Activated T-cell treated with anti-CD3 and anti-CD28 coated beads for 48 hours (primary cell): ENCODE measurements around the gene SLC5A4.
"Not testable (repeated sequence)": the region's sequence is repeated elsewhere in the genome, so short reads cannot be mapped to it uniquely, and the experiment has no call there.

Experiments
- DNase-seq: peaks from one replicate; pipeline ENCODE4 v3.0.0-alpha.2; 2020; ENCODE audit warnings: low read depth

The SLC5A4 gene

DNA sequence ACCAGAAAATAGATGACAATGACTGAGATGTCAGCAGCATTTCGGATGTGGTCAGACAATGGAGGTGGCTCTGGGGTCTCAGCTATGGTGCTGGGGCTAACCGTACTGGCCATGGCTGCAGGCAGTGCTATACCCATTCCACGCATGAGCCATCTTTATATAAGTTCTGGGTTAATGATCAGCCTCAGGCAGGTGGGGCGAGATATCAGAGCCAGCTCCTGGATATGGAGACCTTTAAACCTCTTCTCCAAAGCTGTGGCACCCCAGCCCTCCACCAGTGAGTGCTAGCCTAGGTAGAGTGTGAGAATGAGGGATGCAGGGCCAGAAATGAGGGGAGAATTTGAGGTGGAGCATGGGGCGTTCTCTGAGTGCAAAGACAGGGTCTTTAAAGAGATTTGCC, at the start of gene SLC5A4:
TSS of gene SLC5A4 (minus strand) at position 131 of the 400 bp plus-strand sequence. CDS start at position 113, 18 bp downstream.
- no peak for DNase-seq

DNA sequence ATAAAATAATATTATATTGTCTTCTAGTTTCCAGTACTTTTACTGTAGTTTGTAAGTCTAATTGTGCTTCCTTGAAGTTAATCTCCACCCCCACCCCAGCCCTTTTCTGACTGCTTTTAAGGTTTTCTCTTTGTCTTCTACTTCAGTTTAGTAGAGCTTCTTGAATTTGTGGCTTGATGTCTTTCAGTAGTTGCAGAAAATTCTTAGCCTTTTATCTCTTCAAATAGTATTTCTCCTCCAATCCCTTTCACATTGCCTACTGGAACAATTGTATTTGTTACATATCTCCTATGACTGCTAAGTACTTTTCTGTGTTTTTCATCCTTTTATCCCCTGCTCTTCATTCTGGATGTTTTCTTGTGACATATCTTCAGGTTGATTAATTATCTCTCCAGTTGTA, 38.8 kb upstream of the SLC5A4 start:
- DNase-seq, result not testable (repeated sequence)

DNA sequence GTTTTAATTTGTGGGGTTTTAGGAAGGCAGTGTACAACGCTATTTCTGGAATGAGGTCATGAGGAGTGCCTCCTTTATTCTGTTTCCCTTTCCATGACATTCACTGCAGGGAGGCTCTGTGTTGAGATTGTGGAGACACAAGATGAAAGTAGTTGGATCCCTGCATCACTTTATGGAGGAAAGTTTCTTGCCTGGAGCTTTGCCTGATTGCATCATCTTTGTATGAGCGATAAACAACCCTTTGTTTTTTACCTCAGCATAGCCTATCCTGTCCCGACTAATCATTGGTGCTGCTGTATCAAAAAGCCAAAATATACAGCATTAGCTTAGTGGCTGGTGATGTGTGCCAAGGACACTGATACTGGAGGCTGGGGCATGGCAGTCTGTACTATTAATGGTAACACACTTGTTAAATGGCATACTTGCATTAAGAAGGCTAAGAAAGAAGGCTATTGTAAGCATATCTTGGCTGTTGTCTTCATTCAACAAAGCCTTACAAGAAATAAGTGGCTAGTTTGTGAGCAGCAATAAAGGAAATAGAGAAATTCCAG, 31.2 kb upstream of the SLC5A4 start:
- no peak for DNase-seq

DNA sequence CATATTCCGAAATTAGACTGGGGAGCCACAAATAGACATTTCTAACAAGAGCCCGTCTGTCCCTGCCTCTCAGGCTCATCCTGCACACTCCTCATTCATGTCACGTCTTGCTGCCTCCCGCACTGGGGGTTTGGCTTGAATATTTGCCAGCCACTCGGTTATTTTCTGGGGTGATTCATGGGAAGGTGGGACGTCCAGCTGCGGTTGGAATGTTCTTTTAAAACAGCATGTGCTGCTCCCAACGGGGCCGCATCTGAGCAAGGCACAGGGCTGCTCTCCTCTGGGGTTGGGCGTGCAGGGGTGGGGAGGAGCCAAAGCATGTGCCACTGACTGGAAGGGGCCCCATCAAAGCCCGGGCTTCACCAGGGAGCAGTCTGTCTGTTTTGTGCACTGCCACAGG, 25.9 kb upstream of the SLC5A4 start:
- no peak for DNase-seq

DNA sequence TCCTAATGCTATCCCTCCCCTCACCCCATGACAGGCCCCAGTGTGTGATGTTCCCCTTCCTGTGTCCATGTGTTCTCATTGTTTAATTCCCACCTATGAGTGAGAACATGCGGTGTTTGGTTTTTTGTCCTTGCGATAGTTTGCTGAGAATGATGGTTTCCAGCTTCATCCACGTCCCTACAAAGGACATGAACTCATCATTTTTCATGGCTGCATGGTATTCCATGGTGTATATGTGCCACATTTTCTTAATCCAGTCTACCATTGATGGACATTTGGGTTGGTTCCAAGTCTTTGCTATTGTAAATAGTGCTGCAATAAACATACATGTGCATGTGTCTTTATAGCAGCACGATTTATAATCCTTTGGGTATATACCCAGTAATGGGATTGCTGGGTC, 20.2 kb upstream of the SLC5A4 start:
- DNase-seq, result not testable (repeated sequence)

DNA sequence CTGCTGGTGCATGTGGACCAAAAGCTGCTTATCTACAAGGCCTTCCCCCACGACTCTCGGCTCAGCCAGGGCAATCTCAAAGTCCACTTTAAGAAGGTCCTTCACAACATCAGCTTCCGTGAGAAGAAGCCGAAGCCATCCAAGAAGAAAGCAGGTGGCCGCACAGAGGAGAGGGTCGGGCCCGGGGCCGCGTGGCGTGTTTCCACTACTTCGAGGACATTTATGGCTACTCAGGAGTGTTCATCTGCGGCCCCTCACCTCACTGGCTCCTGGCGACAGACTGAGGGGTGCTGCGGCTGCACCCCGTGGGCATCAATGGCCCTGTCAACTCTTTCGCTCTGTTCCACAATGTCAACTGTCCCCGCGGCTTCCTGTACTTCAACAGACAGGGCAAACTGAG, 16.2 kb upstream of the SLC5A4 start:
- DNase-seq, result no peak

DNA sequence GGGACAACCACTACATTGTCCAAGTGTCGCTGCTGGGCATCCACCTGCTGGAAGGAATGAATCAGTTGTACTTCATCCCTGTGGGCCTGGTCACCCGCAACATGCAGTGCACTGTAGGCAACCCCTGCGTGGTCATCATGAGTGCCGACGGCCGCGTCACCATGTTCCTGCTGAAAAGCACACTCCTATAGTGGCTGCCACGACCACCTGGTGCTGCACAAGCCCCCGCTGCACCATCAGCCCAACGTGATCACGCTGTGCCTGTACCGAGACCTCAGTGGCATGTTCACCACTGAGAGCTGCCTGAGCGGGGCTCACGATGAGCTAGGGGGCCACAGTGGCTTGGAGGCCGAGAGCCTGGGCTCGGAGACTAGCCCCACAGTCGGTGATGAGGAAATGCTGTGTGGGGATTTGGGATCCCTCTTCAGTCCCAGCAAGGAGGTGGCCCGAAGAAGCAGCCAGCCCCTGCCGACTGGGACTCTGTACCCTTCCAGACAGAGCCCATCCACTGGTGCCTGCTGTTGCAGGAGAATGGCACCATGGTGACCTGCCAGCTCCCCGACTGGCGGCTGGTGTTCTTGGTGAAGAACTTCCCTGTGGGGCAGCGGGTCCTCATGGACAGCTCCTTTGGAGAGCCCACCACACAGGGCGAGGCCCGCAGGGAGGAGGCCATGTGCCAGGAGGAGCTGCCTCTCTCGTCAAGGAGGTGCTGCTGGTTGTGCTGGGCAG, 15.7 kb upstream of the SLC5A4 start:
- DNase-seq, result no peak

DNA sequence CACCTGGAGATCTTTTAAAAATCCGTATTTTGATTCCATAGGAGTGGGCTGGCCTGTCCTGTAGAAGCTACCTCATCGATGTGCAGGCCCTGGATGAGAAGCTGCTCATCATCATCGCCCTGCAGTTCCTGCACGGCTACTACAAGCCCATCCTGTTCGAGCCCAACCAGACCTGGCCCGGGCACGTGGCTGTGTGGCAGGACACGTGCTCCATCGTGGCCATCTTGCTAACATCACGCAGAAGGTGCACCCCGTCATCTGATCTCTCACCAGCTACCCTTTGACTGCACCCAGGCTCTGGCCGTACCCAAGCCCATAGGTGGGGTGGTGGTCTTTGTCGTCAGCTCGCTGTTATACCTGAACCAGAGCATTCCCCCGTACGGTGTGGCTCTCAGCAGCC, 14.2 kb upstream of the SLC5A4 start:
- no peak for DNase-seq

DNA sequence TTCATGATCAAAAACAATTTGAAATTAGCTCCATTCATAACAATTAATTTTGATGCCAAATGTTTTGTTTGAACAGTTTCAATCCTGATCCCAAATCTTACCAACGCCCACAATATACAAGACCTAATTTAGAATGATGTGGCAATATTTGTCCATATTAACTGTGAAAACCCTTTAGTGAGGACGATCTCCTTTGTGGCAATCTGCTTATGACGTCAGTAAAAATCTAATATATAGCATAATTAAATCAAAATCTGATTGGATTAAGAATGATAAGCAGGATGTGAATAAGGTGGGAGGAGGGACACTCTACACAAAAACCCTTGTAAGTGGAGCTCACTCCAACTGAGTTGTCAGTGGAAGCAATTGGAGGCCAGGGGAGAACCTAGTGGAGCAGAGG, 11.9 kb upstream of the SLC5A4 start:
- no peak for DNase-seq

DNA sequence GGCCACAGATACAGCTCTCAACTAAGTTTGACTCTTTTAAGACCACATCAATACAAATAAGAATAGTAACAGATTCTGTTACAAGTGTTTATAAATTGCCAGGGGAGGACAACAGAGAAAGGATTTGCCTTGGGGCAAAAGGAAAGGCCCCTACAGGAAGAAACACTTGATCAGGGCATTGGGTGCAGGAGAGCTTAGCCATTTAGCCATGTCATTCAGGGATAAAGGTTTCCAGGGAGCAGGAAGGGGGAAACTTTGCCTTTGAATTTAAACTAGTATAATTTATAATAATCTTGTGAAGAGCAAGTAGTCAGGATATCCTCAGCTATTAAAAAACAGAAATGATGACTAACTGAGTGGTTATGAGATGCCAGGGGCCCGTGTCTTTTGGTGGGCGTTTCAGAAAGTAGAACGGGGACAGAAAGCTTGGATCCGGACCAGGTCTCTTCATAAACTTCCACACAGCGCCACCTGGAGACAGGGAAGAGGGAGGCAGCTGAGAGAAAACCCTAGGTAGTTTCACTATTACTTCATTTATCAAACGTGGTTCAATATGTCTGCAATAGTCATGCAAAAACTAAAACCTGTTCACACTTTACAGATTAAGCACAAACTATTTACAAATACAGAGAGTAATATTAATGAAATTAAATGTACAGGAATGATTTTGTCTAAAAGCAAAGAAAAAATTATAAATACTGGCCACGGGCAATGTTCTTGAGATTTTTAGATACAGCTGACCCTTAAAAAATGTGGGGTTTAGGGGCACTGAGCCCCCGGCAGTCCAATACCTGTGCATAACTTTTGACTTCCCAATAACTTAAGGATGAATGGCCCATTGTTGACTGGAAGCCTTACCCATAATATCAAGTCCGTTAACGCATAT, 11.0 kb upstream of the SLC5A4 start:
- peak; percentile 67 for DNase-seq

DNA sequence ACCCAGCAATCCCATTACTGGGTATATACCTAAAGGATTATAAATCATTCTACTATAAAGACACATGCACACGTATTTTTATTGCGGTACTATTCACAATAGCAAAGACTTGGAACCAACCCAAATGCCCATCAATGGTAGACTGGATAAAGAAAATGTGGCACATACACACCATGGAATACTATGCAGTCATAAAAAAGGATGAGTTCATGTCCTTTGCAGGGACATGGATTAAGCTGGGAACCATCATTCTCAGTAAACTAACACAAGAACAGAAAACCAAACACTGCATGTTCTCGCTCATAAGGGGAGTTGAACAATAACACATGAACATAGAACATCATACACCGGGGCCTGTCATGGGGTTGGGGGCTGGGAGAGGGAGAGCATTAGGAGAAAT, 8.5 kb upstream of the SLC5A4 start:
- not testable (repeated sequence) for DNase-seq

DNA sequence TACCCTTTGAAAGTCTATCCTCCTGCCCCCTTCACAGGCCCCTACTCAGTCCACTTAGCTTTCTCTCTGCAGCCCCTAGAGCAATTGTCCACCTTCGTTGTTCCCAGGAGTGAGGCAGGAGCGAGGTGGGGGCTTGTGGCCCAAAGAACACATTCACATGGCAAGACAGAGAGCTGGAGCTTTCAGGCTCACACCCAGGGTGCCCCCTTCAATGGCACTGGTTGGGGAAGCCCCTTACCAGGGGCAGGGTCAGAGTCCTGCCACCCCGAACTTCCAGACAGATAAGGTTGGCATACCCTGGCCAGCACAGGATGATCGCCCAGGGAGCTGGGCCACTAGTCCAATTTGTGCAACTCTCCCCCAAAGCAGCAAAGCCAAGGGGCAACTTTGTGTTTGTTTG, 6.2 kb upstream of the SLC5A4 start:
- DNase-seq, result no peak

DNA sequence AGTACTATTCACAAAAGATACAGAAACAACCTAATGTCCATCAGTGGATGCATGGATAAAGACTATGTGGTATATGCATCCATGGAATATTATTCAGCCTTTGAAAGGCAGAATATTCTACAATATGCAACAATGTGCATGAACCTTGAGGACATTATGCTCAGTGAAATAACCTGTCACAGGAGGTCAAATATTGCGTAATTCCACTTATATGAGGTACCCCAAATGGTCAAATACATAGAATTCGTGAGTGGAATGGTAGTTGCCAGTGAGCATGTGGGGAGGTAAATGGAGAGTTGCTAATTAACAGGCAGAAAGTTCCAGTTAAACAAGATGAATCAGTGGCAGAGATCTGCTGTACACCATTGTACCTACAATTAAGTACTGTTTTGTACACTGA, 3.6 kb upstream of the SLC5A4 start:
- DNase-seq, result no peak

DNA sequence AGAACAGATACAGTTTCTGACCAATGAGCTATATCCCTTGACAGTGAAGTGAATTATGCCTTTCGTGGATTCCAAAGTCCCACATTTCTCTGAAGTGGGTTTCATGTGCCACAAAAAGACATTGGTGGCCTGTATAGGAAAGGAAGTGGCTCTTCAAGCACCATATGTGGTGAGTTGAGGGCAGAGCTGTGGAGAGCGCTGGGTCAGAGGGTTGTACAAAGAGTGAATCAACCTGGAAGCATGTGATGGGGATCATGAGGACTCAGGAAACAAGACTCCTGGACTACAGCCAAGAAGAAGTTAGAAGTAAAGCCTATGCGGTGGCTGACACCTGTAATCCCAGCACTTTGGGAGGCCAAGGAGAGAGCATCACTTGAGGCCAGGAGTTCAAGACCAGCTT, 579 bp upstream of the SLC5A4 start:
- no peak for DNase-seq

DNA sequence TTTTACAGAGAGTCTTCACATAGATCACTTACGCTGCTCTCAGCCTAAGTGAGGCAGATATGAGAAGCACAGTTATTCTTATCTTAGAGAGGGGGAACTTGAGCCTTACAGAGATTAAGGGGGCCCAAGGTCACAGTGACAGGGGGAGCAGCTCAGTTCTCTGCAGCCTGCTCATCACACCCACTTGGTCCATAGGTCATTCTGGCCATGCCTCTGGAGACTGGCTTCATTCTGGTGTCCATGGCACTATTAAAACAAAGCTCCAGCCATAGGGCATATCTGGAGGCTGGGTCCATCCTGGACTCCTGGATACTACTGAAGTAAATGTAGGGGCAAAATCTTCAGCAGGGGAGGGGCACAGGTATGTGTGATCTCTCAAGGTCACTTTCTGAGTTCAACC, 5.9 kb downstream of the SLC5A4 start:
- DNase-seq, result no peak

DNA sequence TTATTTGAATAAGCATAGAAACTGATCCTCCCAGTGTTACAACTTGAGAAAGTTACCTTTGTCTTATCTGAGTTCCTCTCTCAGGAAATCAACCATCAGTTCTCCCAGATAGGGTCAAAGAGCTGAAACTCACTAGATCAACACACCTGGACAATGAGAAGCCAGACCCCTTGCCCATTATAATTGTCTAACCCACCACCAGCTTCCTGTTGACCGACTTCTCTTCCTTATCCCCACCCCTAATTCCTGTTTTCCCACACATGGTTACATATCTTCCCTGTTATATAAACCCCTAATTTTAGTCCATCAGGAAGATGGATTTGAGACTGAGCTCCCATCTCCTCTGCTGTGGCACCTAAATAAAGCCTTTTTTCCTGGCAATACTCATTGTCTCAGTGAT, 6.9 kb downstream of the SLC5A4 start:
- DNase-seq, result no peak

DNA sequence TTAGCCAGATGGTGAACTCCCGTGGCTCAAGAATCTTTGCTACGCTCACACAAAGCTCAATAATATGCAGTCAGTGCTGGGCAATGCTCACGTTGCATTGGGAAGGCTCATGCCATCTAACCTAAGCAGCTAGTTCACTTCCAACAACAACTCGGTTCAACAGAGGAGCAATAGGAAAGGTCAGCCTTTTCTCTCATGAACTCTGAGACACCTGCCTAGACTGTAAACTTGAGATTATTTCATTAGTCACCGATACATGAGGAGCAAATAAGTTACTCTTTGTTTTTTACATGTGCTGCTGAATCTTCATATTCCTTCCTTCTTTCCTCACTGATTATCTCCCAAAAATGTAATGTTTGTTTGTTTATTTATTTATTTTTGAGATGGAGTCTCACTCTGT, 9.0 kb downstream of the SLC5A4 start:
- DNase-seq, result no peak

DNA sequence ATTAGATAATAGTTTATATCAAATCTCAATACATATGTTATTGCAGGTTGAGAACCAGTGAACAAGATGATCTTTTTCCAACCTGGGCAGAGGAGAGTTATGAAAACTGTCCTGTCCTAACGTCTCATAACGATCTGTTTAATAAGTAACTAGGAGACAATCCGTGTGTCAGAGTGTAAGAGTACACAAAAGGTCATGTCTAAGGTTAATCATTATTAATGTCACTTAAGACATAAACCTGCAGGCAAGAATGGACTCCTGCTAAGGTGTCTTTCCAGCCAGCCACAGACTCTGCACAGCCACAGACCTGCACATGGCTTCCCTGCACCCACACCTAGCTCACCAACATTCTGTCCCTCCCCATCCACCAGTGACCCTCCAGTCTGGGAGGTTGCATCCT, 10.1 kb downstream of the SLC5A4 start:
- no peak for DNase-seq

DNA sequence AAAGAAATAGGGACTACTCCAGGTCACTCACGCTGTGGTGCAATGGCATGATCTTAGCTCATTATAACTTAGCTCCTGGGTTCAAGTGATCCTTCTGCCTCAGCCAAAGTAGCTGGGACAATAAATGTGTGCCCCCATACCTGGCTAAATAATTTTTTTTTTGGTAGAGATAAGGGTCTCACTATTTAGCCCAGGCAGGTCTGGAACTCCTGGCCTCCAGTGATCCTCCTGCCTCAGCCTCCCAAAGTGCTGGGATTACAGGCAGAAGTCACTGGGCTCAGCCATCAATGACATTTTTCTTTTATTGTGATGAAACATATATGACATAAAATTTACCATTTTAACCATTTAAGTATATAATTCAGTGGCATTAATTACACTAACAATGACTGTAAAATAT, 10.6 kb downstream of the SLC5A4 start:
- DNase-seq, result no peak

DNA sequence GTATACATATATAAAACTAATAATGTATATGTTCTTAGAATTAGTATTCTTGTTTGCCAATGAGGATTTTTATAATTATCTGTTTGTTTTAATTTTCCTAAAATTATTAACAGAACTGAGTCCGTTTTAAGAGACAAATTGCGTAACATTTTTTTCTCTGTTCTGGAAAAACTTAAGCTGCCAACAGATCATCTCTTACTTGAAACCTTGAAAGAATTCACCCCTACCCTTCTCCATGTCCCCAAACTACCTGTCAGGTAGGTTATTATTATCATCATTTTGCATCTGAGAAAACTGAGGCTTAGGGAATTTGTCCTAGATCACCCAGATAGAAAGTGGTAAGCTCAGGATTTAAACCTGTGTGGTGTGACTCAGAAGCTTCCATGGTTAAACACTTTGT, 14.7 kb downstream of the SLC5A4 start:
- no peak for DNase-seq

DNA sequence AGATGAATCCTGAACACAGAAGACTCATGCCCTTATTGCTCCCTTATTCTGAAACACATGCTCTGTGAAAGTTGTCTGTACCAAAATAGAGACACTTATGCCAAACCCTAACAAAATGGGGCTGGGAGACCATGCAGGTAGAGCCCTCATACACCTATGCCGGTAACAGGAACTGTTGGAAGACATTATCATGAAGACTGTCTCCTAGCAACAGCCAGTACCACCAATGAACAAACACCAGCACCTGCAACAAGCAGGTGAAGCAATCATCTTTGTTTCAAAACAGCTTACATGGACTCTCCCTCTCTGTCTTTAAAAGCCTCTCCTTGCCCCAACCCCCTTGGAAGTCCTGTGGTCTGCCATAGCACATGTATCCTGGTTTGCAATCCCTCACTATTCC, 17.2 kb downstream of the SLC5A4 start:
- no peak for DNase-seq

DNA sequence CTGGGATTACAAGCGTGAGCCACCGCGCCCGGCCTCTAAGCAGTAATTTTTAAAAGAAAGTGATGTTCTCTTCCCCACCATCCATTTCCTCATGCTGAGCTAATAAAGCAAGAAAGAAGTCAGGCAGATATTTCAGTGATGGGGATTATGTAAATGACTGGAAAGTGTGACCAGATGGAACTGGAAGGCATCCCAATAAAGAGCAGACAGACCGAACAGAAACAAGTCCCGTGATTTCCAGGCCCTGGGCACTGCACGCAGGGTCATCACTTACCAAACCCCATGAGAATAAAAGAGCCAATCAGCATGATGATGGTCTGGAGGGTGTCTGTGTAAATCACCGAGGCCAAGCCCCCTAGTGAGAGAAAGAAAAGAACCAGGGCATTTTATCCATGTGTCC, 18.2 kb downstream of the SLC5A4 start:
- DNase-seq, result no peak

DNA sequence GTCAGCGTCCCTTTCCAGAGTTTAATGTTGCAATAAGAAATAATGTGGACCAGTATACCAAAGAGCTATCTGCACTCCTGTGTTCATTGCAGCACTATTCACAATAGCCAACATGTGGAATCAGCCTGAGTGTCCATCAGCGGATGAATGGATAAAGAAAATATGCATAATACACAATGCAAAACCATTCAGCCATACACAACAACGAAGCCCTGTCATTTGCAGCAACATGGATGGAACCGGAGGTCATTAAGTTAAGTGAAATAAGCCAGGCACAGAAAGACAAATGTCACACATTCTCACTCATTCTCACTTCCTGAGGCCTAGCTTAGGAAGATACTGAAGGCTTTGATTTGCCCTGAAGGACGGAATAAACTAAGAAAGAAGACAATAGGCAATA, 22.1 kb downstream of the SLC5A4 start:
- no peak for DNase-seq
